ENCODE measurements around the gene MED13L.

DNA sequence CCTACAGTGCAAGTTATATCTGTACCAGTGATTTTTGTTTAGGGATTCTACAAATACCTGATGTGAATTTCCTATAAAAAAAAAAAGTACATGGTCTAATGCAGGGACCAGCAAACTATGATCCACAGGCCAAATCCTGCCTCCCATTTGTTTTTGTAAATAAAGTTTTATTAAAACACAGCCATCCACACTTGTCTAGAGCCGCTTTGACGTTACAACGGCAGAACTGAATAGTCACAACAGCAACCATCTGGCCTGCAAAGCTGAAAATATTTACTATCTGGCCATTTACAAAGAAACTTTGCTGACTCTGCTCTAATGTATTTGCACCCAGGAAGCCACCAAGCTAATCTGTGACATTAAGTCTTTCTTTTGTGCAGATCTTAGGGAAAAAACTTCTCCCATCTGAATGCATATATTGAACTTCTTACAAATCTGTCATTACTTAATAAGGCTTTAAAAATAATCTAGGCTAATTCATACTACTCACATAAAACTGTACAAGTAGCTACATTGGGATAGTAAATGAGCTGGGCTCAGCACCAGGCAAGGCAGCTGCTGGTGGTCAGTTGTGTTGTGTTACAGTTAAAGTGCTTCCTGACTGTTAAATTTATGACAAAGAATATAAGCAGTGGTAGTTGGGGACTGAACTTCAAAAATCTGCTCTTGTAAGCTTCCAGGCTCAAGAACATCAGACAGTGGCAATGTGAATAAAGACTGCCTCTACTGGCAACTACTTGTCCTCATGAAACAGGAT is 303.3 kb downstream of the MED13L start:
- TF ChIP-seq, protein P1, sequence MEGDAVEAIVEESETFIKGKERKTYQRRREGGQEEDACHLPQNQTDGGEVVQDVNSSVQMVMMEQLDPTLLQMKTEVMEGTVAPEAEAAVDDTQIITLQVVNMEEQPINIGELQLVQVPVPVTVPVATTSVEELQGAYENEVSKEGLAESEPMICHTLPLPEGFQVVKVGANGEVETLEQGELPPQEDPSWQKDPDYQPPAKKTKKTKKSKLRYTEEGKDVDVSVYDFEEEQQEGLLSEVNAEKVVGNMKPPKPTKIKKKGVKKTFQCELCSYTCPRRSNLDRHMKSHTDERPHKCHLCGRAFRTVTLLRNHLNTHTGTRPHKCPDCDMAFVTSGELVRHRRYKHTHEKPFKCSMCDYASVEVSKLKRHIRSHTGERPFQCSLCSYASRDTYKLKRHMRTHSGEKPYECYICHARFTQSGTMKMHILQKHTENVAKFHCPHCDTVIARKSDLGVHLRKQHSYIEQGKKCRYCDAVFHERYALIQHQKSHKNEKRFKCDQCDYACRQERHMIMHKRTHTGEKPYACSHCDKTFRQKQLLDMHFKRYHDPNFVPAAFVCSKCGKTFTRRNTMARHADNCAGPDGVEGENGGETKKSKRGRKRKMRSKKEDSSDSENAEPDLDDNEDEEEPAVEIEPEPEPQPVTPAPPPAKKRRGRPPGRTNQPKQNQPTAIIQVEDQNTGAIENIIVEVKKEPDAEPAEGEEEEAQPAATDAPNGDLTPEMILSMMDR (IDR thresholded peaks at IDR 0.05) = no peak
- TF ChIP-seq POLR2A (IDR thresholded peaks at IDR 0.05) = no peak

Measured in thyroid gland (tissue), 4 donors.